ENCODE results near the gene SHISA7.
A peak's percentile ranks its signal among the peaks of the same experiment; 100 is the strongest.

Gene SHISA7

DNA sequence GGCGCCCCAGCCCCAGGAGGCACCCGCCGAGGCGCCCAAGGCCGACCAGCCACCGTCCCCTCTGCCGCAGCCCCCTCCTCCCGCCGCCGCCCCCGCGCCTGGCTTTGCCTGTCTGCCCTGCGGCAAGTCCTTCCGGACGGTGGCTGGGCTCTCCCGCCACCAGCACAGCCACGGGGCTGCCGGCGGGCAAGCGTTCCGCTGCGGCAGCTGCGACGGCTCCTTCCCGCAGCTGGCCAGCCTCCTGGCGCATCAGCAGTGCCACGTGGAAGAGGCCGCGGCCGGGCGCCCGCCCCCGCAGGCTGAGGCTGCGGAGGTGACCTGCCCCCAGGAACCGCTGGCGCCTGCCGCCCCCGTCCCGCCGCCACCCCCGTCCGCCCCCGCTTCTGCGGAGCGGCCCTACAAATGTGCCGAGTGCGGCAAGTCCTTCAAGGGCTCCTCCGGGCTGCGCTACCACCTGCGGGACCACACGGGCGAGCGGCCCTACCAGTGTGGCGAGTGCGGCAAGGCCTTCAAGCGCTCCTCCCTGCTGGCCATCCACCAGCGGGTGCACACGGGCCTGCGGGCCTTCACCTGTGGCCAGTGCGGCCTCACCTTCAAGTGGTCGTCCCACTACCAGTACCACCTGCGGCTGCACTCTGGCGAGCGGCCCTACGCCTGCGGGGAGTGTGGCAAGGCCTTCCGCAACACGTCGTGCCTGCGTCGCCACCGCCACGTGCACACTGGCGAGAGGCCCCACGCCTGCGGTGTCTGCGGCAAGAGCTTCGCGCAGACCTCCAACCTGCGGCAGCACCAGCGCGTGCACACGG lies 39.3 kb upstream of the SHISA7 start:
- DNase-seq = no peak

DNA sequence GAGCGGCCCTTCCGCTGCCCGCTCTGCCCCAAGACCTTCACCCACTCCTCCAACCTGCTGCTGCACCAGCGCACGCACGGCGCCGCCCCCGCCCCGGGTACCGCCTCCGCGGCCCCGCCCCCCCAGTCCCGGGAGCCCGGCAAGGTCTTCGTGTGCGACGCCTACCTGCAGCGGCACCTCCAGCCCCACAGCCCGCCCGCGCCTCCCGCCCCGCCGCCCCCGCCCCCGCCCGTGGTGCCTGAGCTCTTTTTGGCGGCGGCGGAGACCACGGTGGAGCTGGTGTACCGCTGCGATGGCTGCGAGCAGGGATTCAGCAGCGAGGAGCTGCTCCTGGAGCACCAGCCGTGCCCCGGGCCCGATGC lies 38.7 kb upstream of the SHISA7 start:
- no peak for DNase-seq

DNA sequence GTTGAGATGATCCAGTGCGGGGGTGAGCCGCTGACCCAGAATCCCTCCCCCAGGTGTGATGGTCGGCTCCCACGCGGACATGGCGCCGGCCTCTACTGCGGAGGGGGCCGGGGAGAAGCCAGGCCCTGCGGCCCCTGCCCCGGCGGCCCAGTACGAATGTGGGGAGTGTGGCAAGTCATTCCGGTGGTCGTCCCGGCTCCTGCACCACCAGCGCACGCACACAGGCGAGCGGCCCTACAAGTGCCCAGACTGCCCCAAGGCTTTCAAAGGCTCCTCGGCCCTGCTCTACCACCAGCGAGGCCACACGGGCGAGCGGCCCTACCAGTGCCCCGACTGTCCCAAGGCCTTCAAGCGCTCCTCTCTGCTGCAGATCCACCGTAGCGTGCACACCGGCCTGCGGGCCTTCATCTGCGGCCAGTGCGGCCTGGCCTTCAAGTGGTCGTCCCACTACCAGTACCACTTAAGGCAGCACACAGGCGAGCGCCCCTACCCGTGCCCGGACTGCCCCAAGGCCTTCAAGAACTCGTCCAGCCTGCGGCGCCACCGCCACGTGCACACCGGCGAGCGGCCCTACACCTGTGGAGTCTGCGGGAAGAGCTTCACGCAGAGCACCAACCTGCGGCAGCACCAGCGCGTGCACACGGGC lies 38.2 kb upstream of the SHISA7 start:
- DNase-seq = no peak

DNA sequence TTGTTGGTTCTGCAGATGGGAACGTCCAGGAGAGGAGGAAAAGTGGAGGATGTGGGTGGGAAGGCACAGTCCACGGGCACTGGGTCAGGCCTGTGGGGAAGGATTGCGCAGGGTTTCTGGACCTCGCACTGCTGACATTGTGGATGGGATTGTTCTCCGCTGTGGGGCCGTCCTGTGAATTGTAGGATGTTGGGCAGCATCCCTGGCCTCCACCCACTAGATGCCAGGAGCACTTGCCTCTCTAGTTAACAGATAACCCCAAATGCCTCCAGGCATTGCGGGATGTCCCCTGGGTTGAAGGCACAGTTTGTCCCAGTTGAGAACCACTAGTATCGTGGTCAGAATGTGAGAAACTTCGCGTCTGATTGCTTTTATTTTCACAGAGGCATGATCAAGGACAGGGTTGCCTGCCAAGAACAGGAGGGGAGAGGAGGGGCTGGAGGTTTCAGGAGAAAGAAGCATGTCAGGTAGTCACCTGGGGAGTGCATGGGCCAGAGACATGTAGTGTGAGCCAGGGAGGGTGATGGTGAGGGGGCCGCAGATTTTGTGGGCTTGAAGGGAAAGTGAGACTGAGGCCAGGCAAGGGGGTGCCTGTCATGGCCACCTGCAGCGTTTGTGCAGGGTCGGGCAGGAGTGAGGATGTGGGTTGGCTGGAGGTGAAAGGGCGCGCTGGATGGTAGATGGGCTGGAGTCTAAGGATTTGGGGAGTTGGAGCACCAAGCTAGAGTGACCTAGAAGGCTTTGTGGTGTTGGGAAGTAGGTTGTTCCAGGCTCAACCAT lies 36.5 kb upstream of the SHISA7 start:
- DNase-seq = no peak

DNA sequence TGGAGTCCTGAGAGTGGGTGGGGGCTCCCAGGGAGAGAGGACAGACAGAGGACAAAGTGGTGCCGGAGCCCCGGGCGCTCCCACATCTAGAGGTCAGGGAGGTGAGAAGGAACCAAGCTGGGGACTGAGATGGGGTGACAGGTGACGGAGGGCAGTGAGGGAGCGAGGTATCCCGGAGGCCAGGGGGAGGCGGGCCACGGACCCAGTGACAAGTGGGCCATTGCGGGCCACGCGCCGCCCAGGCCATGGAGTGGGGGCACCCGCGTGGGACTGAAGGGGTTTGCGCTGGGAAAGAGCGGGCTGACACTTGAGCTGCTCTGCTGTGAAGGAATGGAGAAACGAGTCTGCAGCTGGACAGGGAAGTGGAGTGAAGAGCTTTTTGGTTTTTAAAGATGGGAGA lies 35.9 kb upstream of the SHISA7 start:
- no peak for DNase-seq

DNA sequence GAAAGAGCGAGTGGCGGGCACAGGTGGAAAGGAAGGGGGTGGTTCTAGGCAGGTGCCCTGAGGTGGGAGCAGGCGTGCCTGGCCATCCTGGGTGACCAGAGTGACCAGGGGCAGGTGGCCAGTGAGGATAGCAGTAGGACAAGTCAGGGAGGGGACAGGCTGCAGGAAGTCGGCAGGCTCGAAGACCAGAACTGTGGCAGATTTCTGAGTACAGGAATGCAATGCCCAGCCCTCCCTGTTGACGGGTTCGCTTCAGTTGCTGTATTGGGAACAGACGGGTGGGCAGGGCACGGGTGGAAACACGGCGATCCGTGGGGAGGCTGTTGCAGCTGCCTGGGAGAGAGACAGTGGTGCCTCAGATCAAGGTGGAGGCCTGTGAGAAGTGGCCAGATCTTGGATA lies 35.3 kb upstream of the SHISA7 start:
- no peak for DNase-seq

DNA sequence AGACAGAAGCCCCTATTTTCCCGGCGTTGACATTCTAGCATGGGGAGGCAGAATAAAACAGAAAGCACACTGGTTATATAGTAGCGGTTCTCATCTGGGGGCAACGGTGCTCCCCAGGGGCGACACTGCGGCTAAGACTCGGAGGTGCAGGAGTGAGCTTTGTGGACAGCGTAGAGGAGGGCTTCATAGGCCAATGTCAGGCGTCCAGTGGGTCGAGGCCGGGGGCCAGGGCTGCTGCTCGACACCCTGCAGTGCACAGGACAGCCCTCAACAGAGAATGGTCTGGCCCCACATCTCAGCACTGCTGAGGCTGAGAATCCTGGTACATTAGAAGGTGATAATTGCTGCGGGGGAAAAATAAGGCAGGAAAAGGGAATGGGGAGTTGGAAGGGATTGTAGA lies 34.8 kb upstream of the SHISA7 start:
- no peak for DNase-seq

DNA sequence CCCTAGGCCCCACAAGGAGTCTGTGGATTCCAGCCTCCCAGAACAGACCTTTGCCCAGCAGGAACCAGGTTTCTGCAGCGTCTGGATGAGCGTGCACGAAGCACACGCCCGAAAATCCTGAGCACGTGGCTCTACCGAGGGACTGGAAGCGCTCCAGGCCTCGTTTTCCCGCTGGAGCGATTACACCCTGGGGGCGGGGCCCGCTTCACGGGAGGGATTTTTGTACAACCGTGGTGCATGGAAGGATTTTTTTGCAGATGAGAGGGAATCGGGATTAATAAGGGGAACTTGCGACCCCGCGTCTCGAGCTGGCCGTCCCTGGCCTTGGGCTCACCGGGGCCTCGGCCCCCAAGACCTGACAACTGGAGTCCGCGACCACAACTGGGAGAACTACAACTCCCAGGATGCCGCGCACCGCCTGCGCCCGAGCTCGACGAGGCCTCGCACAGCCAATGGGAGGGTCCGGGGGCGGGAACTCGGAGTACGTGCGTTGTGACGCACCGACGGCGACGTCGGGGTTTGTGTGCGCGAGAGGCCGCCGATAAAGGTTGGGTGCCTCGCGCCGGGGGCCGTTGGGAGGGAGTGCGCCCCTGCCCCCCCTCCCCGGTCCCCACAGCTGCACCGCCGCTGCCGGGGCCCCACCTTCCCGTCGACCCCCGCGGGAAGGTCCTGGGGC lies 33.1 kb upstream of the SHISA7 start, which contains the start of gene ZNF628:
Gene ZNF628 (plus strand): TSS at position 518 of the 676 bp plus-strand sequence. CDS start 3,294 bp downstream, outside the sequence.
- peak; percentile 99 for DNase-seq

DNA sequence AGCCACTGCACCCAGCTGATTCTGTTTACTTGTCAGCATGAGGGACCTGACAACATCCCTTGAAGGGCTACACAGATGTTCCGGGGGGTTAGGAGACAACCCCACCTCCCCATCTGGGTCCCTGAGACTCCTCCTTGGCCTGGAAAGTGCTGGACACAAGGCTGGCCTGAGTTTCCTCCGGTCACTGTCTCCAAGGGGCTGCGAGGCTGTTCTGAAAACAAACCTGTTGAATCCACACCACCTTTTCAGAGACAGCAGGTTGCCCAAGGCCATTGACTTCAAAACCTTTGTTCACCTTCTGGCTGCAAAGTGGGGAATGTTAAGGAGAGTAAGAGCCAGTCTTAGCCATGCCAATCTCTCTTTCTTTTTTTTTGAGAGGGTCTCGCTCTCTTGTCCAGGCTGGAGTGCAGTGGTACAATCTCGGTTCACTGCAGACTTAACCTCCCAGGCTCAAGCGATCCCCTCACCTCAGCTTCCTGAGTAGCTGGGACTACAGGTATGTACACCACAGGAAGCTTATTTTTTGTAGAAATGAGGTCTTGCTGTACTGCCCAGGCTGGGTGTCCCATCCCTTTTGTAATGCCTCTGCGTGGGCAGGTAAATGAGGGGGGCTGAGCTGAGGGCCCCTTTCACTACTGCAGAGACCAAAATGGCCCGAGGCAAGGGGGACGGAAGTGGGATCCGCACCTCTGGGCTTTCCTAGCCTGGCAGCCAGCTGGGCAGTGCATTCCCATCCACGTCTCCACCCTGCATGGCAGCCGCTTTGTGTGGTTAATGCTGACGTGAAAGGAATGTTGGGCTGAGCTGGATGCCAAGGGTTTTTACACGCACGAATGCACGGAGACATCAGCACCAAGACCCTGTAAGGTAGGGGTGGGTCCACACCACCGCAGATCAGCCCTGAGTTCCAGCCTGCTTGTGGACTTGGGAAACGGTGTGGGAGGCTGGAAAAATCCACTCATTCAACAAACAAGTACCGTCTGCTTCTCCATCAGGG lies 31.5 kb upstream of the SHISA7 start:
- no peak for DNase-seq

DNA sequence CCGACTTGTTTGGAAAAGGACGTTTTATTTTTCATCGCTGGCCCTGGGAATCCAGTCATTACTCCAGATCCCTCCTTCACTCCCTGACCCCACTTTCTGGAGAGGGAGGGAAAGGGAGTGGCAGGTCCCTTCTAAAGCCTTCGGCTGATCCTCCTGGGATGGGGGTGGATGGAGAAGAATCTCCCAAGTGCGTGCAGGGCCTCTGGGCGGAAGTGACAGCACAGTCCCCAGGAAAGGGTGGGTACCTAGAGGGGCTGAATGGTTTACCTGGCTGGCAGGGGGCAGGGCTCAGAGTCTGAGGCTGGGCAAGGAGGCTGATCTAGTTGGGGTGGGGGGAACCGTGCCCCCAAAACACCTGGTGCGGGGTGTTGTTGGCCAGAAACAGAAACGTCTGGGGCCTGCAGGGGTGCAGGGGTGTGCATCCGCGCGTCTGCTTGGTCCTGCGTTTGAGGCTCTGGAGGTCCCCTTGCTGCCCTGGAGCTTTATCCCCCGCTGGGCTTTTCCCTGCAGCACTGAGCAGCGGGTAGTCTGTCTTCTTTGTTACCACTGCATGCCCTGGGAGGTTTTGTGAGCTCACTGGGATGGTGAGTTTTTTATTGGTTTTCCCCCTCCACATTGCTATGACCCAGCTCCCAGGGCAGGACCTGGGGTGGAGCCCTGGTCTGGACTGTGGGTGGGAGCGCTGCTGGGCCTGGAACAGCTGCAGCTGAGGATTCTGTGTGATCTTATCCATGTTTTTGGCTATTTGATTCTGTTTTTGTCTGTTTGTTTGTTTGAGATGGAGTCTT lies 30.3 kb upstream of the SHISA7 start:
- no peak for DNase-seq

DNA sequence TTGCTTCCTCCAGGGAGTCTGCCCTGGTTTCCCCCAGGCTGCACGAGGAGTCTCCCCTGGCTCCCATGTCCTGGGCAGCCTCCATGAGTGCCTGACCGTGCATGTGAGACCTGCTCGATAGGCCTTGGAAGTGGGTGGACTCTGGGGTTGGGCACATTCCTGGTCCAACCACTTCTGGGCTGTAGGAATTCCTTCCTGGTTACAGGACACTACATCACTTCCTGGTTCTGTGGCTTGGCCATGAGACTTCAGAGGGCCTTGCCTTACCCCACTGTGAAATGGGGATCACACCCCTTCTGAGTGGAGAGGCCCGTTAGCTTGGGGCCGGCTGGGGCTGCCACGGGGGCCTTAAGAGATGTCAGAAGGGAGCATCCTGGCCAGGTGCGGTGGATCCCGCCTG lies 29.4 kb upstream of the SHISA7 start:
- DNase-seq = no peak

DNA sequence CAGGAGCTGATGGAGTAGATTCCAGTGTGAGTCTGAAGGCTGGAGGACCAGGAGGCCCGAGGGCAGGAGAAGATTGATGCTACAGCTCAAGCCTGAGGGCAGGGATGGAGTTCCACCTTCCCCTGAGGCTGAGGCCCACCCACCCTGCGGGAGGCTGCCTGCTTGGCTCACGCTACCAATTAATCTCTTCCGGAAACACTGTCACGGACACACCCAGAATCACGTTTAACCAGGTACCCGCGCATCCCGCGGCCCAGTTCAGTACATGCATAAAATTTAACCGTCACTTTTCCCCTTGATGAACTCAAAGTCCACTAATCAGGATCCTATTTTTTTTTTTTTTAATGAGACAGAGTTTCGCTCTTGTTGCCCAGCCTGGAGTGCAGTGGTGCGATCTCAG lies 28.2 kb upstream of the SHISA7 start:
- DNase-seq = no peak

DNA sequence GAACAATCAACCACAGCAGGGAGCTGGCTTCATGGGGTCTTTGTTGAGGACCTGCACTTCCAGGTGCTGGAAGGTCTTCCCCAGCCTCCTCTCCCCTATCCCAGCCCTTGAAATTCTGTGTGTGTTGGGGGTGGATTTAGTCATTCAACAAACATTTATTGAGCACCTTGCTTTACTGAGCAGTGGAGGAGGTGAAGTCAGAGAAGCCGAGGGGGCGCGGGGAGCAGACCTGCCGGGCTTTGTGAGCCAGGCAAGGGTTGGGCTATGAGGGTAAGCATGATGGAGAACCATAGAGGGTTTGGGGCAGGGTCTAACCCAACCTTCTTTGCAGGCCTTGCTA lies 24.9 kb upstream of the SHISA7 start:
- DNase-seq = no peak

DNA sequence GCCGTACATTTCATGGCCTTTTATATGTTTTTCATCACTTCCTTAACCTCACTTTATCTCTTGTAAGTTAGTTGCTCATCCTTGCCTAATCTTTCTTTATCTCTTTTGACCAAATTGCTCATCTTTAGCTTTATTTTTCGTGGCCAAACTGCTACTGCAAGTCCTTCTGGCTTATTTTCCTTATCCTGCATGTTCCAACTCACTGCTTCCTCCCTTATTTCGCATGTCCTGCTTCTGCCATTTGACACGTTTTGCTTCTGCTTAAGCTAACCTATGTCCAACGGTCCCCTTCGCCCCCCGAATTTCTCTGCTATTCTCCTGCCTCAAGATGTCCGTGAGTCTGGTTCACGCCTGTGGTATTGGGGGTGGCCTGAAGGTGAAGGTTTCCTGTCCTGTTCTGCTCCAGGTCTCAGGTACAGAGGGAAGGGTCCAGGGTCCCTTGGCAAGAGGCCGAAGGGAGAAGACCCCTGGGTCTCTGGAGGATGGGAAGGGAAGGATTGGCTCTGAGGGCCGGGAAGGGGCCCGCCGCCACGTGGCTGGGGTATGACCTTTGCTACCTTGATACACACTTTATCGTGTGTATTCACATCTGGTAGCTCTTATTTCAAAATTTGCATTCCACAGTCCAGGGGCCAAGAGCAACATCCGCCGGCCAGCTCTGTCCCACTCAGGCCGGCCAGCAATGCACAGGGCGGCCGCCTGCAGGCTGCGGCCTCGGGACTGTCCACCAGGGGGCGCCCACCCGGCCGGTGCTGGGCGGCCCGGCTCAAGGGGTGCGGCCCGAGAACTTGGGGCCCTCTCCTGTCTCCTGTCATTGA lies 24.3 kb upstream of the SHISA7 start:
- DNase-seq = peak; percentile 92

DNA sequence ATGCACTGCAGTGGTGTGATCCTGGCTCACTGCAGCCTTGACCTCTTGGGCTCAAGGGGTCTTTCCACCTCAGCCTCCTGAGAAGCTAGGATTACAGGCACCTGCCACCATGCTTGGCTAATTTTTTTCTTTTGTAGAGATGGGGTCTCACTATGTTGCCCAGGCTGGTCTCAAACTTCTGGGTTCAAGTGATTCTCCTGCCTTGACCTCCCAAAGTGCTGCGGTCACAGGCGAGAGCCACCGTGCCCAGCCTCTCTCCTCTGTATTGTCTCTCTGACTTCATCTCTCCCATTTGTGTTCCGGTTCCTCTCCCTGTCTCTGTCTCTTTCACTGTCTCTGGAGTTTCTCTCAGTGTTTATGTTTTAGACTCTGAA lies 23.1 kb upstream of the SHISA7 start:
- DNase-seq = no peak

DNA sequence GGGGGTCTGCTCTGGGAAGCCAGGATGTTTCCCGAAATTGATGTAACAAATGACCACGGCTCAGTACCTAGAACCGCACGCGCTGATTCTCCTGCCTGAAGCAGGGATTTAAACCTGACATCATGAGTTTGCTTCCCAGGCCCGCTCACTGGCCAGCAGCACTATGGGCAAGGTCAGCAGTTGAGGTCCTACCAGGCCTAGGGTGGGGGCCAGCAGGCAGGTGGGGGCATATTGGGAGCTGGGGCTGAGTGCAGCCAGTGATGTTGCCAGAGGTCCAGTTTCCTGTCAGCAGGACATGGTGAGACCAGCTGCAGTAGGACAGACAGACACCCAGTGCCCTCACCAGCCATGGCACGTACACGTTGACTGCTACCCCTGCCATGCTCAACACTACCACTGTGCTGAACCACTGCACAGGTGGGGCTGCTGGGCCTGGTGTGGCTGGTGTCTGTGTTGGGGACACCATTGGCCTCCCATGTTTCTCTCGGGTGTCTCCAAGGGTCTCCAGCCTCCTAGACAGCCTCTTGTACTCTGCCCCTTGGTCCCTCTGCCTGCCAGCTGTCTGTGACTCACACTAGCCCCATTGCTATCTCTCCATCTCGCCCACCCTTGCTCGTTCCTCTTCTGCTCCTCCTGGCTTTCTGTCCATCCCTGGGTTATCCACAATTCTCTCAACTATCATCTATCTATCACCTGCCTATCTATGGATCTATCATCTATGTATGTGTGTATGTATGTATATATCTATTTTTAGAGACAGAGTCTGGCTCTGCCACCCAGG lies 22.6 kb upstream of the SHISA7 start:
- DNase-seq = no peak

DNA sequence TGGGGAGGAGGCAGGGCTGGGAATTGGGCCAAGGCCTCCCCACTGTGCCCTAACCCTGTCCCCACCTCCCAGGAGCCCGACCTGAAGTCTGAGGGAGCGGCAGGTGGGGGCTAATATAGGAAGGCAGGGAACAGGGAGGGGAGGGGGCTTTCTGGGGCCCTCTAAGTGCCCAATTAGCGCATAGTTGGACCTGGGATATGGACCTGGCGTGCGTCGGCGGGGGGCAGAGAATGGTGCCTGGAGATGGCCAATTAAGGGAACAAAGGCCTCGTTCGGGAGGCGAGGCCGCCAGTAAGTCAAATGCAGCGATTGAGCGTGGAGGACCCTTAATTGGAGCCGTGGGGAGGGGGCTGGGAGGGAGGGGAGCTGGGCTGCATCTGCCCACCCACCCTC lies 21.6 kb upstream of the SHISA7 start, which contains the start of gene C19orf85:
Gene C19orf85 (minus strand): TSS at position 90 of the 393 bp plus-strand sequence. CDS start 197 bp downstream, outside the sequence.
- DNase-seq = no peak

DNA sequence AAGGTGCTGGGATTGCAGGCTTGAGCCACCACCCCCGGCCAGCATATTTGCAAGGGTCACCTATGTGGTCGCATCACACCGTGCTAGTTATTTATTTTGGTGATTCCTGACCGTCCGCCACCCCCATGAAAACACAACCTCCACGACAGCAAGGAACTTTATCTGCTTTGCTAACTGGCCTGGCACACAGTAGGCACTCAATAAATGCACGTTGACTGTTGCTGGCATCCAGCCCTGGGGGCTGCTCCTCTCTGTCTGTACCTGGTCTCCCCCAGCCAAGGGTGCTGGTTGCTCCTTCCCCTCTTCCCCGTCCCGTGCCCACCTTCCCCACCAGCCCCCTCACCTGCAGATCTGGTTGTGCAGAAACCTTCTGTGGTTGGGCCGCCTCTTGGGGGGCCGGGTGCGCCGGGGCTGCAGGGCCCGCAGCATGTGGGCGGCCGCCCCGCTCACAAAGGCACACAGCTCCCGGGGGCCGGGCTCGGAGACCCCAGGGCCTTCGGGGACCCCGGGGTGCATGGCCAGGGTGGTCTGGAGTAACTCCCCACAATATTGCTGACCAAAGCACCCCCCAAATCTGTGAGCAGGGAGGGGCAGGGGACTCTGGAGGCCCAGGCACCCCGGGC lies 21.1 kb upstream of the SHISA7 start:
- no peak for DNase-seq

DNA sequence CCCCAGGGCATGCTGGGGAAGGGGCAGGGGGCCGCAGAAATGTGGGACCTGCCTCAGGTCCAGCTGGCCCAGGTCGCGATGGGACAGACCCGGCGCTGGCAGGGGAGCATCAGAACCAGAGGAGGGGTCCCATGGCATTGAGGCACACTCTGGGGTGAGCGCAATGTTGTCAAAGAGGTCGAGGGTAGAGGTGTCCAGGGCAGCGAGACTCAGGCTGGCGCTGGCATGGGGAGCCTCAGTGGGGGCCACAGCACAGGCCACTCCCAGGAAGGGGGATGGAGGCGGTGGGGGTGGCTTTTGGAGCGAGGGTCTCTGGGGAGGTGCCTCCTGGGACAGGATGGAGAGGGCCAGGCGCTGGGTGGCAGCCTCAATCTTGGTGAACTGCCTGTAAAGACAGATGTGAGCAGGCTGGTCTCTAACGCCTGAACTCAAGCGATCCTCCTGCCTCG lies 20.5 kb upstream of the SHISA7 start:
- DNase-seq = no peak
